Progenitor cell of endocrine pancreas (in vitro differentiated cells): ENCODE results near the gene PGPEP1. TPM values are rescaled to one million over a fixed set of nuclear protein-coding genes. Genes with fewer than 3 reads are reported as not detected.

ENCODE experiments used
- DNase-seq: peaks from one replicate; pipeline ENCODE4 v3.0.0; 2021; ENCODE audit warnings: low spot score; ENCODE audit not compliant: unreplicated experiment
- H3K27ac Mint-ChIP-seq: 2 replicates; pipeline ENCODE4 v1.8.0; 2021; ENCODE audit warnings: mild to moderate bottlenecking, moderate library complexity, mixed read lengths
- H3K27me3 Mint-ChIP-seq: 2 replicates; pipeline ENCODE4 v1.8.0; 2021; ENCODE audit warnings: mixed read lengths
- H3K36me3 Mint-ChIP-seq: 2 replicates; pipeline ENCODE4 v1.8.0; 2022; ENCODE audit warnings: mixed read lengths; ENCODE audit not compliant: insufficient read depth
- H3K4me1 Mint-ChIP-seq: 2 replicates; pipeline ENCODE4 v1.8.0; 2021; ENCODE audit warnings: low read depth, mixed read lengths
- H3K4me3 Mint-ChIP-seq: 2 replicates; pipeline ENCODE4 v1.8.0; 2021; ENCODE audit warnings: low read depth, mild to moderate bottlenecking, moderate library complexity, mixed read lengths
- H3K9me3 Mint-ChIP-seq: 2 replicates; pipeline ENCODE4 v1.8.0; 2021; ENCODE audit warnings: low read depth, mixed read lengths
- total RNA-seq: library from RNA; stranded (reverse); gene quantifications from 2 replicates; pipeline ENCODE4 v1.2.1, GENCODE V29; 2021
- TF ChIP-seq, protein P1 (sequence below): fragments of 200-600 bp; sonication (generic); IDR thresholded peaks from one replicate; pipeline ENCODE4 v1.5.0; 2021; ENCODE audit warnings: antibody characterized with exemption, mild to moderate bottlenecking; ENCODE audit not compliant: unreplicated experiment

PGPEP1 gene
- total RNA-seq, 1 donor from 2014 or later: 51.3 TPM

- H3K36me3 Mint-ChIP-seq: peaks cover 3% of the 10 kb centered on the region
- peaks cover 11% of the 10 kb centered on the region for H3K4me1 Mint-ChIP-seq
- no peak overlapping the region for H3K4me3 Mint-ChIP-seq
- no peak overlapping the region for H3K27ac Mint-ChIP-seq
- H3K27me3 Mint-ChIP-seq: no peaks in the 10 kb centered on the region
- TF ChIP-seq, protein P1, sequence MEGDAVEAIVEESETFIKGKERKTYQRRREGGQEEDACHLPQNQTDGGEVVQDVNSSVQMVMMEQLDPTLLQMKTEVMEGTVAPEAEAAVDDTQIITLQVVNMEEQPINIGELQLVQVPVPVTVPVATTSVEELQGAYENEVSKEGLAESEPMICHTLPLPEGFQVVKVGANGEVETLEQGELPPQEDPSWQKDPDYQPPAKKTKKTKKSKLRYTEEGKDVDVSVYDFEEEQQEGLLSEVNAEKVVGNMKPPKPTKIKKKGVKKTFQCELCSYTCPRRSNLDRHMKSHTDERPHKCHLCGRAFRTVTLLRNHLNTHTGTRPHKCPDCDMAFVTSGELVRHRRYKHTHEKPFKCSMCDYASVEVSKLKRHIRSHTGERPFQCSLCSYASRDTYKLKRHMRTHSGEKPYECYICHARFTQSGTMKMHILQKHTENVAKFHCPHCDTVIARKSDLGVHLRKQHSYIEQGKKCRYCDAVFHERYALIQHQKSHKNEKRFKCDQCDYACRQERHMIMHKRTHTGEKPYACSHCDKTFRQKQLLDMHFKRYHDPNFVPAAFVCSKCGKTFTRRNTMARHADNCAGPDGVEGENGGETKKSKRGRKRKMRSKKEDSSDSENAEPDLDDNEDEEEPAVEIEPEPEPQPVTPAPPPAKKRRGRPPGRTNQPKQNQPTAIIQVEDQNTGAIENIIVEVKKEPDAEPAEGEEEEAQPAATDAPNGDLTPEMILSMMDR: no peak
- DNase-seq: no peak
- no peaks in the 10 kb centered on the region for H3K9me3 Mint-ChIP-seq
Measured at GRCh38 chr19:18389726-18390064, 49.3 kb downstream of the PGPEP1 start.

DNA sequence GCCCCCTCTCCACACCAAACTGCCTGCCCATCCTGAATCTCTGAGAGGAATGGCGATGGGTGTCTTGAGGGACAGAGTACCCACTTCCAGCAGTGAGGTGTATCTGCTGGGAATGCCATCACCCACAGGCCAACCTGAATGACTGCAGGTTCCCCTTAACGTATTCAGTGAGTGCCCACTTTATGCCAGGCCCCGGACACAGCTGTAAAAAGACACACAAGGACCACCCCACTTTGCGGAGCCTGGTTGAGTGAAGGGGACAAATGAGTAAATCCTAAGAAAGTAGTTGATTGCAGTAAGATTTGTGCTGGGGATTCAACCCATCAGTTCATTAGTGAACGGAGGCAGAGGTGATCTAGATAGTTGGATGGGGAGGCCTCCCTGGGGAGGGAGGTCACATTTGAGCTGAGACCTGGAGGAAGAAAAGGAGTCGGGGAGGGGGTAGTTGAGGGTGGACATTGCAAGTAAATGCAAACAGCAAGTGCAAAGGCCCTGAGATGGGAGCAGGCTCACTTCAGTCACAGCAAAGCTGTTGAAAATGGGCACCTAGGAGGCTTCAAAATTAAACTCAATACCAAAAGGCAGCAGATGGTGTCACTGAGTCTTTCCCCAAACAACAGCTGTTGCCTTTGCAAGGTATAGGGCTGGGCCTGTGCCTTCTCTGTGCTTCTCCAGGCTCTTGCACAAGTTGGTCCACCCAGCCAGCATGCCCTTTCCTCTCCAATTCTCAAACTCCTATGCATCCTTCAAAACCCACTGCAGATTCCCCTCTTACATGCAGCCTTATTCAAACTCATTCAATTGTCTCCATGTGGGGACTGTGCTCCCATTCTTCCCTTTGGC lies 49.9 kb downstream of the PGPEP1 start:
- H3K27ac Mint-ChIP-seq: no peak overlapping the region
- TF ChIP-seq, protein P1: no peak
- H3K4me1 Mint-ChIP-seq: peaks cover 11% of the 10 kb centered on the region
- H3K9me3 Mint-ChIP-seq: no peaks in the 10 kb centered on the region
- H3K36me3 Mint-ChIP-seq: peaks cover 3% of the 10 kb centered on the region
- H3K27me3 Mint-ChIP-seq: no peaks in the 10 kb centered on the region
- H3K4me3 Mint-ChIP-seq: no peak overlapping the region
- DNase-seq: no peak

- Mint-ChIP-seq H3K4me3 (no peak overlapping the region), H3K27me3 (no peaks in the 10 kb centered on the region), H3K27ac (no peak overlapping the region), H3K9me3 (no peaks in the 10 kb centered on the region), H3K4me1 (peaks cover 2% of the 10 kb centered on the region), H3K36me3 (peaks cover 3% of the 10 kb centered on the region)
- no peak for DNase-seq
- TF ChIP-seq, protein P1: no peak
Measured at GRCh38 chr19:18391509-18392075, 51.2 kb downstream of the PGPEP1 start.

- H3K4me3 Mint-ChIP-seq: no peak overlapping the region
- H3K36me3 Mint-ChIP-seq: peaks cover 3% of the 10 kb centered on the region
- no peaks in the 10 kb centered on the region for H3K27me3 Mint-ChIP-seq
- H3K4me1 Mint-ChIP-seq: peaks cover 2% of the 10 kb centered on the region
- no peak for DNase-seq
- H3K9me3 Mint-ChIP-seq: no peaks in the 10 kb centered on the region
- H3K27ac Mint-ChIP-seq: no peak overlapping the region
- TF ChIP-seq, protein P1: no peak
Measured at GRCh38 chr19:18392417-18392816, 52.0 kb downstream of the PGPEP1 start.

DNA sequence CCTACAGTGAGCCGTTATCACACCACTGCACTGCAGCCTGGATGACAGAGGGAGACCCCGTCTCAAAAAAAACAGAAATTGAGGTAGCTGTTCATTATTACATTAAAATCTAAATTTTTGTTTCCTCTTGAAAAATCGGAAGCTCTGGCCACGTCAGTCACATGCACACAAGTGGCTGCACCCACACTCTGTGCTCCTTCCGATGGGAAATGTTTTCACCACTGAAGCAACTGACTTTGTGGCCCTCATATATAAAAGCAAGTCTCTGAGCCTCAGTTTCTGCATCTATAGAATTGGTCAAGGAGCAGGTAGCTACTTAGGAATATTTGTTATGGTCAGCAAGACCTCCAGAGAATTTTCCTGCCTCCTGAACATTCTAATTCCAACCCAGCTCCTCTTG lies 52.5 kb downstream of the PGPEP1 start:
- no peaks in the 10 kb centered on the region for H3K9me3 Mint-ChIP-seq
- H3K4me1 Mint-ChIP-seq: no peaks in the 10 kb centered on the region
- no peak overlapping the region for H3K4me3 Mint-ChIP-seq
- no peak for DNase-seq
- peaks cover 3% of the 10 kb centered on the region for H3K36me3 Mint-ChIP-seq
- no peak overlapping the region for H3K27ac Mint-ChIP-seq
- TF ChIP-seq, protein P1: no peak
- H3K27me3 Mint-ChIP-seq: no peaks in the 10 kb centered on the region
